HL-60 (cell line): ENCODE measurements around the gene CNNM1.

Source experiments
- DNase-seq, 2 experiments: peaks; one replicate each; pipeline ENCODE4 v3.0.0-alpha.2; 2010 to 2020; ENCODE audit warnings: low read depth in 1 of 2, low spot score in 1 of 2
- H3K27ac ChIP-seq: fragments of 250-450 bp; sonication (Bioruptor Pico); replicated peaks from 2 replicates; pipeline ENCODE4 v1.5.1; 2020; ENCODE audit warnings: mild to moderate bottlenecking, moderate library complexity
- H3K27me3 ChIP-seq: fragments of 250-450 bp; sonication (Bioruptor Pico); 2 replicates; pipeline ENCODE4 v1.5.1; 2021; ENCODE audit warnings: mild to moderate bottlenecking, moderate library complexity; ENCODE audit not compliant: insufficient read depth, poor library complexity, severe bottlenecking
- H3K4me3 ChIP-seq: replicated peaks from 2 replicates; pipeline ENCODE4 v1.5.1; 2011; ENCODE audit warnings: mild to moderate bottlenecking, control low read depth, low read length; ENCODE audit not compliant: insufficient read depth
- CTCF ChIP-seq: IDR thresholded peaks from one replicate; pipeline ENCODE4 v1.5.1; 2011; ENCODE audit warnings: low read length, control low read depth, inconsistent platforms; ENCODE audit not compliant: insufficient read depth
- GABPA ChIP-seq: IDR thresholded peaks from 2 replicates; pipeline ENCODE4 v1.6.1; 2012; ENCODE audit warnings: low read depth
- POLR2AphosphoS5 ChIP-seq: IDR thresholded peaks from 2 replicates; pipeline ENCODE4 v1.6.1; 2012; ENCODE audit warnings: low read depth
- SPI1 ChIP-seq: IDR thresholded peaks from 2 replicates; pipeline ENCODE4 v1.6.1; 2012; ENCODE audit warnings: low read depth, mild to moderate bottlenecking, borderline replicate concordance
- TF ChIP-seq, protein P1 (sequence below): IDR thresholded peaks from 2 replicates; pipeline ENCODE4 v1.6.1; 2012; ENCODE audit warnings: low read depth; ENCODE audit not compliant: insufficient replicate concordance

The CNNM1 gene

DNA sequence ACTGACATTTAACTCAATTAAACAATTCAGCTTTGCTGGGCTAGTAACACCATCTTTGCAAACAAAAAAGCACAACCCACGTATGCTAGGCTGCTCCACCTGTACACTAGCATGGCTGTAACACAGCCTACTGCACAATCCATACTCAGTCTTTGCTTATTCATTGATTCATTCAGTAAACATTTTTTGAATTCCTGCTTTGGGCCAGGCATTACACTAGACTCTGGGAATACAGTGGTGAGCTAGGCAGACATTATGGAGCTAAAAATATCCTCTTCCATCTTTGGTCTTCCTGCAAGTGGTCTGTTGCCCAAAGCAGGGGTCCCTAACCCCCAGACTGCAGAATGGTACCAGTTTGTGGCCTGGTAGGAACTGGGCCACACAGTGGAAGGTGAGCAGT is 9.9 kb downstream of the CNNM1 start:
- no peaks in the 10 kb centered on the region for H3K27me3 ChIP-seq
- no peak overlapping the region for H3K4me3 ChIP-seq
- no peak overlapping the region for H3K27ac ChIP-seq
- TF ChIP-seq CTCF (no peak), POLR2AphosphoS5 (no peak), GABPA (no peak), SPI1 (no peak)
- TF ChIP-seq, protein P1, sequence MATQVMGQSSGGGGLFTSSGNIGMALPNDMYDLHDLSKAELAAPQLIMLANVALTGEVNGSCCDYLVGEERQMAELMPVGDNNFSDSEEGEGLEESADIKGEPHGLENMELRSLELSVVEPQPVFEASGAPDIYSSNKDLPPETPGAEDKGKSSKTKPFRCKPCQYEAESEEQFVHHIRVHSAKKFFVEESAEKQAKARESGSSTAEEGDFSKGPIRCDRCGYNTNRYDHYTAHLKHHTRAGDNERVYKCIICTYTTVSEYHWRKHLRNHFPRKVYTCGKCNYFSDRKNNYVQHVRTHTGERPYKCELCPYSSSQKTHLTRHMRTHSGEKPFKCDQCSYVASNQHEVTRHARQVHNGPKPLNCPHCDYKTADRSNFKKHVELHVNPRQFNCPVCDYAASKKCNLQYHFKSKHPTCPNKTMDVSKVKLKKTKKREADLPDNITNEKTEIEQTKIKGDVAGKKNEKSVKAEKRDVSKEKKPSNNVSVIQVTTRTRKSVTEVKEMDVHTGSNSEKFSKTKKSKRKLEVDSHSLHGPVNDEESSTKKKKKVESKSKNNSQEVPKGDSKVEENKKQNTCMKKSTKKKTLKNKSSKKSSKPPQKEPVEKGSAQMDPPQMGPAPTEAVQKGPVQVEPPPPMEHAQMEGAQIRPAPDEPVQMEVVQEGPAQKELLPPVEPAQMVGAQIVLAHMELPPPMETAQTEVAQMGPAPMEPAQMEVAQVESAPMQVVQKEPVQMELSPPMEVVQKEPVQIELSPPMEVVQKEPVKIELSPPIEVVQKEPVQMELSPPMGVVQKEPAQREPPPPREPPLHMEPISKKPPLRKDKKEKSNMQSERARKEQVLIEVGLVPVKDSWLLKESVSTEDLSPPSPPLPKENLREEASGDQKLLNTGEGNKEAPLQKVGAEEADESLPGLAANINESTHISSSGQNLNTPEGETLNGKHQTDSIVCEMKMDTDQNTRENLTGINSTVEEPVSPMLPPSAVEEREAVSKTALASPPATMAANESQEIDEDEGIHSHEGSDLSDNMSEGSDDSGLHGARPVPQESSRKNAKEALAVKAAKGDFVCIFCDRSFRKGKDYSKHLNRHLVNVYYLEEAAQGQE = no peak
- no peak for DNase-seq

DNA sequence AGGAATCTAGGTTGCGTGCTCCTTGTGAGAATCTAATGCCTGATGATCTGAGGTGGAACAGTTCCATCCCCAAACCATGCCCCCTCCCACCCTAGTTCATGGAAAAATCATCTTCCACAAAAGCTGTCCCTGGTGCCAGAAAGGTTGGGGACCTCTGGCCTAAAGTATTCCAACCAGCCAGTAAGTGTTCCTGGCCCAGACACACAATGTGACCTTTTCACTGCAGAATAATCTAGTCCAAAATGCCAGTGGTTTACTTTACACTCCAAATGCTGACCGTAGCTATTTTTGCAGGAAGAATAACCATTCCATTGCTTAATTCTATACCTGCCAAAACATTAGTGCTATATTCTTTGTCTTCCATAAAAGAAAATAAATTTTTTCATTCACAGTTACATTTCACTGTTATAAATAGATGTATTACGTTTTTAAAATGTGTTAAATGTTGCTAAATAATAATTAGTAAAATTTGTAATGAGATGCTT is 10.4 kb downstream of the CNNM1 start:
- no peak overlapping the region for H3K27ac ChIP-seq
- TF ChIP-seq SPI1 = no peak
- no peak for TF ChIP-seq GABPA
- DNase-seq = no peak

GRCh38 chr10:99340650-99341049 is 11.5 kb downstream of the CNNM1 start:
- DNase-seq = no peak
- no peak overlapping the region for H3K27ac ChIP-seq
- no peaks in the 10 kb centered on the region for H3K27me3 ChIP-seq
- H3K4me3 ChIP-seq = no peak overlapping the region
- TF ChIP-seq POLR2AphosphoS5 = no peak
- TF ChIP-seq GABPA = no peak
- TF ChIP-seq, protein P1 = no peak
- no peak for TF ChIP-seq SPI1
- TF ChIP-seq CTCF = no peak

More for the DNA sequence above, 10.4 kb downstream of the CNNM1 start:
- no peak overlapping the region for H3K4me3 ChIP-seq
- no peaks in the 10 kb centered on the region for H3K27me3 ChIP-seq

DNA sequence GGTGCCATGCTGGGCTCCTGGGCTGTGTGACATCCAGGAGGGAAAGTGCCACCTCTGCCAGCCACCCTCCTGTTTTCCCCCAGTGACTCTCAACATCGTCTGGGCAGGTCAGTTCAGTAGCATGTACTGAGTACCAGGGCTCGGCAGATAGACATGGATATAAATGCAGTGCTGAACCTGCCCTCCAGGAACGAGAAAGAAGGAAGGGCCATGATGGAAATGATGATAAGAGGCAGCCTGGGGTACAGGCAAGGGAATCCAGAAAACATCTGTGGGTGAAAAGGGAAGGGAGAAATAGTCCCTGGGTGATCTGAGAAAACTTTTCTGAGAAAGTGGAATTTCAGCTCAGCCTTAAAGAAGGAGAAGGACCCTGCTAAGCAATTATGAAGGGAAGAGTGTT is 12.1 kb downstream of the CNNM1 start:
- no peak for DNase-seq
- Histone ChIP-seq H3K27ac (no peak overlapping the region), H3K27me3 (no peaks in the 10 kb centered on the region), H3K4me3 (no peak overlapping the region)
- TF ChIP-seq, protein P1 = no peak
- TF ChIP-seq SPI1 (no peak), CTCF (no peak), POLR2AphosphoS5 (no peak), GABPA (no peak)
